Upper lobe of left lung (tissue), 4 donors: Measurements from ENCODE around the gene ARRDC1.

ENCODE experiments used
- CTCF ChIP-seq, 6 experiments: fragments of 450-650 bp in 4 of 6; fragments of 200-600 bp in 2 of 6; sonication (generic) in 2 of 6; IDR thresholded peaks; one replicate each; pipeline ENCODE4 v1.5.1; 2016 to 2019; ENCODE audit warnings: antibody characterized with exemption in 6 of 6
- POLR2A ChIP-seq, 4 donors: fragments of 450-650 bp; IDR thresholded peaks; one replicate each; pipeline ENCODE4 v1.5.1; 2016 to 2017; ENCODE audit warnings: antibody characterized with exemption in 4 of 4, mild to moderate bottlenecking in 2 of 4
- POLR2AphosphoS5 ChIP-seq, 2 donors: sonication (generic); formaldehyde crosslinking; IDR thresholded peaks; one replicate each; pipeline ENCODE4 v1.5.1; 2017; ENCODE audit warnings: antibody characterized with exemption in 2 of 2

GRCh38 chr9:137593176-137593575 lies 12.3 kb upstream of the ARRDC1 start:
- TF ChIP-seq POLR2A (IDR thresholded peaks at IDR 0.05) (no peak), CTCF (IDR thresholded peaks at IDR 0.05) (no peak), POLR2AphosphoS5 (IDR thresholded peaks at IDR 0.05) (no peak)
